ENCODE measurements around the gene SRP19.
A peak's percentile ranks its signal among the peaks of the same experiment; 100 is the strongest.
"Not testable (repeated sequence)": the region's sequence is repeated elsewhere in the genome, so short reads cannot be mapped to it uniquely, and the experiment has no call there.

Gene SRP19

GRCh38 chr5:112870966-112871365 is 9.9 kb downstream of the SRP19 start:
- no peak for DNase-seq (ENCODE audit: low spot score)

- DNase-seq (ENCODE audit: low spot score) = no peak
Observed at GRCh38 chr5:112876362-112876761, 15.3 kb downstream of the SRP19 start.

GRCh38 chr5:112878101-112878500 is 17.0 kb downstream of the SRP19 start:
- DNase-seq (ENCODE audit: low spot score) = no peak

GRCh38 chr5:112878760-112879159 is 17.7 kb downstream of the SRP19 start:
- DNase-seq (ENCODE audit: low spot score) = no peak

GRCh38 chr5:112880219-112880964 is 19.3 kb downstream of the SRP19 start:
- no peak for DNase-seq (ENCODE audit: low spot score)

GRCh38 chr5:112883192-112883591 is 22.1 kb downstream of the SRP19 start:
- no peak for DNase-seq (ENCODE audit: low spot score)

GRCh38 chr5:112885001-112885400 is 23.9 kb downstream of the SRP19 start:
- peak; percentile 79 for DNase-seq (ENCODE audit: low spot score)

- DNase-seq (ENCODE audit: low spot score) = no peak
Observed at GRCh38 chr5:112886975-112887374, 25.9 kb downstream of the SRP19 start.

- DNase-seq (ENCODE audit: low spot score) = not testable (repeated sequence)
Observed at GRCh38 chr5:112892066-112892465, 31.0 kb downstream of the SRP19 start.

- DNase-seq (ENCODE audit: low spot score) = no peak
Observed at GRCh38 chr5:112892776-112893175, 31.7 kb downstream of the SRP19 start.

- DNase-seq (ENCODE audit: low spot score) = no peak
Observed at GRCh38 chr5:112895682-112896081, 34.6 kb downstream of the SRP19 start.

GRCh38 chr5:112902561-112902960 is 41.5 kb downstream of the SRP19 start:
- DNase-seq (ENCODE audit: low spot score) = no peak

GRCh38 chr5:112904996-112905395 is 43.9 kb downstream of the SRP19 start:
- DNase-seq (ENCODE audit: low spot score) = not testable (repeated sequence)

GRCh38 chr5:112906637-112907036 is 45.5 kb downstream of the SRP19 start:
- DNase-seq (ENCODE audit: low spot score) = no peak

GRCh38 chr5:112907166-112907631 is 46.1 kb downstream of the SRP19 start:
- peak; percentile 43 for DNase-seq (ENCODE audit: low spot score)

- DNase-seq (ENCODE audit: low spot score) = no peak
Observed at GRCh38 chr5:112908854-112909253, 47.8 kb downstream of the SRP19 start.

- DNase-seq (ENCODE audit: low spot score) = no peak
Observed at GRCh38 chr5:112910529-112910928, 49.4 kb downstream of the SRP19 start.

- no peak for DNase-seq (ENCODE audit: low spot score)
Observed at GRCh38 chr5:112914584-112914983, 53.5 kb downstream of the SRP19 start.

- DNase-seq (ENCODE audit: low spot score) = no peak
Observed at GRCh38 chr5:112915831-112916230, 54.7 kb downstream of the SRP19 start.

- DNase-seq (ENCODE audit: low spot score) = no peak
Observed at GRCh38 chr5:112917453-112917995, 56.4 kb downstream of the SRP19 start.

- DNase-seq (ENCODE audit: low spot score) = no peak
Observed at GRCh38 chr5:112918136-112918535, 57.0 kb downstream of the SRP19 start.

- DNase-seq (ENCODE audit: low spot score) = no peak
Observed at GRCh38 chr5:112918679-112919078, 57.6 kb downstream of the SRP19 start.
